Ascending aorta (tissue), 2 donors: ENCODE results near the gene CCDC97. TPM values are rescaled to one million over a fixed set of nuclear protein-coding genes. Genes with fewer than 3 reads are reported as not detected.

Experiments
- DNase-seq, 2 donors: peaks; one replicate each; pipeline ENCODE4 v3.0.0-alpha.2; 2019; ENCODE audit warnings: low spot score in 2 of 2
- H3K27ac ChIP-seq, 2 donors: fragments of 200-600 bp; sonication (generic); one replicate each; pipeline ENCODE4 v1.5.1; 2016 to 2017; ENCODE audit warnings: mild to moderate bottlenecking in 1 of 2
- H3K27me3 ChIP-seq: fragments of 200-600 bp; sonication (generic); one replicate; pipeline ENCODE4 v1.5.1; 2017
- H3K36me3 ChIP-seq, 2 donors: fragments of 200-600 bp; sonication (generic); one replicate each; pipeline ENCODE4 v1.5.1; 2016
- H3K4me1 ChIP-seq, 2 donors: fragments of 200-600 bp; sonication (generic); one replicate each; pipeline ENCODE4 v1.5.1; 2016 to 2017; ENCODE audit warnings: mild to moderate bottlenecking in 1 of 2
- H3K4me3 ChIP-seq, 2 donors: fragments of 200-600 bp; sonication (generic); one replicate each; pipeline ENCODE4 v1.5.1; 2016 to 2017; ENCODE audit warnings: mild to moderate bottlenecking in 1 of 2
- H3K9me3 ChIP-seq, 2 donors: fragments of 200-600 bp; sonication (generic); one replicate each; pipeline ENCODE4 v1.5.1; 2016
- CTCF ChIP-seq, 3 experiments: fragments of 200-600 bp in 2 of 3; fragments of 450-650 bp in 1 of 3; sonication (generic) in 2 of 3; IDR thresholded peaks; one replicate each; pipeline ENCODE4 v1.5.1; 2016 to 2019; ENCODE audit warnings: antibody characterized with exemption in 3 of 3, mild to moderate bottlenecking in 1 of 3, moderate library complexity in 1 of 3
- intact Hi-C: fragments of 100-400 bp; cut with DNase I; formaldehyde crosslinking; loops from one replicate; pipeline ENCODE4 v1.15.1; 2023
- total RNA-seq: library from RNA; depleted of rRNA; stranded (reverse); fragments of >200 nt; gene quantifications from one replicate; pipeline ENCODE4 v1.1.0, GENCODE V29; 2016

The CCDC97 gene
- total RNA-seq, 1 donor from 2014 or later = 18.4 TPM

- TF ChIP-seq CTCF (IDR thresholded peaks at IDR 0.05) = no peak
- H3K4me3 ChIP-seq = no peak overlapping the region
- H3K27me3 ChIP-seq = no peaks in the 10 kb centered on the region
- H3K27ac ChIP-seq = no peak overlapping the region
- H3K9me3 ChIP-seq = no peaks in the 10 kb centered on the region
- H3K36me3 ChIP-seq = no peaks in the 10 kb centered on the region
- DNase-seq = no peak
- intact Hi-C loops = no loop called here
- H3K4me1 ChIP-seq = peaks cover 0 to 16% of the 10 kb centered on the region in 2 donors
These were observed 62.5 kb downstream of the CCDC97 start for GRCh38 chr19:41372501-41372900.

GRCh38 chr19:41373993-41374392 is 64.0 kb downstream of the CCDC97 start:
- H3K4me1 ChIP-seq = peaks cover 0 to 14% of the 10 kb centered on the region in 2 donors
- H3K27me3 ChIP-seq = no peaks in the 10 kb centered on the region
- H3K36me3 ChIP-seq = no peaks in the 10 kb centered on the region
- TF ChIP-seq CTCF (IDR thresholded peaks at IDR 0.05) = no peak
- H3K27ac ChIP-seq = no peak overlapping the region
- peak in 1 of 2 donors; percentile 84 for DNase-seq
- intact Hi-C loops = no loop called here
- no peak overlapping the region for H3K4me3 ChIP-seq
- no peaks in the 10 kb centered on the region for H3K9me3 ChIP-seq

Other genes starting within 250 kb of the CCDC97 start
- not detected for gene CYP2A13, start 221.7 kb upstream of the CCDC97 start, total RNA-seq
- not detected for gene CYP2F1, start 195.7 kb upstream of the CCDC97 start, total RNA-seq
- not detected for gene CYP2S1, start 117.0 kb upstream of the CCDC97 start, total RNA-seq
- 122 TPM for gene AXL, start 90.9 kb upstream of the CCDC97 start, total RNA-seq
- gene HNRNPUL1, start 45.8 kb upstream of the CCDC97 start, total RNA-seq = 81.1 TPM
- 103 TPM for gene TGFB1, start 43.8 kb downstream of the CCDC97 start, total RNA-seq
- 17.5 TPM for gene B9D2, start 54.0 kb downstream of the CCDC97 start, total RNA-seq
- gene TMEM91, start 66.4 kb downstream of the CCDC97 start, total RNA-seq = 14.2 TPM
- 30.3 TPM for gene EXOSC5, start 87.2 kb downstream of the CCDC97 start, total RNA-seq
- gene BCKDHA, start 87.6 kb downstream of the CCDC97 start, total RNA-seq = 28.5 TPM
- 3.7 TPM for gene B3GNT8, start 117.2 kb downstream of the CCDC97 start, total RNA-seq
- gene DMAC2, start 129.7 kb downstream of the CCDC97 start, total RNA-seq = 21.2 TPM
- gene ERICH4, start 133.0 kb downstream of the CCDC97 start, total RNA-seq = not detected